8988T (cell line): ENCODE data around the gene RXFP4.

ENCODE experiments used
- DNase-seq: peaks from one replicate; pipeline ENCODE4 v3.0.0; 2011

RXFP4 gene

DNA sequence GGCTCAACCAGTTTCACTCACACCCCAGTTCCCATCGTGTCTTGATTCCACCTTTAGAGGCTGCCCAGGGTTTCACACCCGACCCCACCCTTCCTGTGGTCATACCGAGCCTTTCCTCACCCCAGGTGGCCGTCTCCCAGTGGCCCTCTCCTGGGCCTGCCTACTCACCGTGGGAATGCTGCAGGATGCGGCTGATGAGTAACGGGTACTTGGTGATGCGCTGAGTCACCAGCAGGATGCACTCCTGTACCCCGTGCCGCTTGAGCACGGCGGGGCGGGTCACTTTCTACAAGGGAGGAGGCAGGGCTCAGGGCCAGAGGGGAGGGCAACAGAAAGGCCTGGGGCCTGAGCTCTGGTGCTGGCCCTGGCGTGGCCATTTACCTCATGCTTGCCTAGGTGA, 20.5 kb downstream of the RXFP4 start:
- DNase-seq = peak; percentile 93

DNA sequence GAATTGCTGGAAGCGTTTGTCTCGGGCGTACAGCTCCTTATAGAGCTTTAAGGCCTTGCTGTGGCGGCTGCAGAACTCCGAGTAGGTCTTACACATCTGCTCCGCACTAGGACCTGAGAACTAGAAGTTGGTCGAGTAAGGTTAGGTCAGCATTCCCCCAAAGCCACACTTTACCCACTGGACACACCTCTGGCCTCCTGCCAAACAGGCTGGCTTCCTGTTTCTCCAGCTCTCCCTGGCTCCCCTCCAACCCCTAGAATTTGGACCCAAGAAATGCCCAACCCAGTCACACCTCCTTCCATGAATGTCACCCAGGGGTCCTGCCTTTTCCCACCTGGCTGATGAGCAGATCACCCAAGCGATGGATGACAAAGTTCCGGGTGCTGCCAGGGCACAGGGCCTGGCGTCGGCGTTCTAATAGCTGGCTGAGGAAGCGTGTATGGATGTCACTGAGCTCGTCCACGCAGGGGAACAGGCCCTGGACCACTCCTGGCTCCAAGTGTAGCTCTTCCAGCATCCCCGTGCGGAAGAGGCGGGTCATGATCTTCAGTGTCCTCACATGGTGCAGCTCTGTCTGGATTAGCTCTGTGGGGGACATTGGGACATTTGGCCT, 21.3 kb downstream of the RXFP4 start:
- DNase-seq = no peak

DNA sequence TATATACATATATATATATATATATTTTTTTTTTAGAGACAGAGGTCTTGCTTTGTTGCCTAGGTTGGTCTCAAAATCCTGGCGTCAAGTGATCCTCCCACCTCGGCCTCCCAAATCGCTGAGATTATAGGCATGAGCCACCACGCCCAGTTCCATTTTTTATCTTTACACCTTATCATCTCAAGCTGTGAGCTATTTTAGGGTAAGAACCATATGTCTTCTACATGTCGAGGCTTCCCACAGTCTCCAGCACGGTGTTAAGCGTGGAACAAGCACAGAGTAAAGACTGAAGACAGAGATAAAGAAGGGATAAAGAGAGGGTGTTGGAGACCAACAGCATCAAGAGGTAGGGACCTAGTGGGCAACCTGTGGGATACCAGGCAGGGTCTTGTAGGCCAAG, 22.8 kb downstream of the RXFP4 start:
- no peak for DNase-seq

DNA sequence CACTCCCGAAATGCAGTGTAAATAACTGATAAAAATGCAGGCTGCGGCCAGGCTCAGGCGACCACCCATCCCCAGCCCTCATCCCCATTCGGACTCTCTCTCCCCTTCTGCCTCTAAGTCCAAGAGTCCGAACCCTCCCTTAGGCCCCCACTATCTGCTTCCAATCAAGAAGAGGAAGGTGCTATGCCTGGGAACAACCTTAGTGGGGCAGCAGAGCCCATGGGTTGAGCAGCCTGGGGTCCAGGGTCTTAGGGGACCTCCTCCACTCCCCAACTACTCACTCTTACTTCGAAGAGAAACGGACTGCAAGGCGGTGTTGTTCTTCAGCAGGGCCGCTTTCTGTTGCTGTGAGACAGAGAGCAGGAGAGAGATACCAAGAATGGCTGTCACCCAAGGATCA, 24.7 kb downstream of the RXFP4 start:
- DNase-seq = no peak

DNA sequence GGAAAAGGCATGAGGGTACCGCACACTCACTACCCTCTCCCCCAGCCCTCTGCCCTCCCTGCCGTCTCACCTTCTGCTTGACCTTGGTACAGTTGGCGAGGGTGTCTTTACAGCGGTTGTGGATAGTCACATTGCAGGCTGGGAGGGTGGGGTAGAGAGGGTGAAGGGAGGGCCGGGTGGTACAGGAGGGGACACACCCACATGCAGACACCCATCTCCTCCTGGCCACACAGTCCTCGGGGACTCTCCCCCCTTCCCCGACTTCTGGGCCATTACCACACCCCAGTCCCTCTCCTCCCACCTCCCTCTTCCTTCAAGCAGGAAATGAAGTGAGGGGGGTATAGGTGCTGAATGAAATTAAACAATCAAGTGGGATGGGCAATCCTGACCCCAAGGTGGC, 25.3 kb downstream of the RXFP4 start:
- no peak for DNase-seq

DNA sequence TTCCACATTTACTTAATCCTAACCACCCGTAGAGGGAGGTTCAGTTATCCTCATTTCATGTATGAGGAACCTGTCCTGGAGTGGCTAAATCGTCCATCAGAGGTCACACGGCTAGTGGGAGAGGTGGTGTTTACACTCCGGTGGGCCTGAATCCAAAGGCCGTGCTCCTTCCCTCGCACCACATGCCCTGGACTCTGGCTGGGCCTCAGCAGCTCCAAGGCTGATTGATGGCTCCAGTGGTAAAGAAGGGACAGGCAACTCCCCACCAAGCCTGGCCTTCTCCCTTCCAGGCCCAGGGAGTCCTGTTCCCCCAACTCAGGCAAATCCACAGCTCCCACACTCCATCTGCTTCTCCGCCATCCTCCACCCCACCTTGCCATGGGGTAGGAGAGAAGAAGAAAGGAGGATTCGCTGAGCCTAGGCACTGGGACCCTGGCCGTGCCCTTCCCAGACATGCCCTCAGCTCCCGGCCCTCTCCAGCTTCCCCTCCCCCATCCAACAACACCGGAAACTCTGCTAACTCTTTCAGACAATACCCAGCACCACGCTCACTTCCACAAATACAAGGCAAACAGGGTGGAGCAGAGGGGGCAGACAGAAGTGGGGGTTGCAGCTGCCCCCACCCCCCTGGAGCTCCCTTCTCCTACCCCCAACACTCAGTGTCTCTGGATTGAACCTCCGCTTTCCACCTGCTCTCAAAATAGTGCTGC, 26.1 kb downstream of the RXFP4 start:
- no peak for DNase-seq

DNA sequence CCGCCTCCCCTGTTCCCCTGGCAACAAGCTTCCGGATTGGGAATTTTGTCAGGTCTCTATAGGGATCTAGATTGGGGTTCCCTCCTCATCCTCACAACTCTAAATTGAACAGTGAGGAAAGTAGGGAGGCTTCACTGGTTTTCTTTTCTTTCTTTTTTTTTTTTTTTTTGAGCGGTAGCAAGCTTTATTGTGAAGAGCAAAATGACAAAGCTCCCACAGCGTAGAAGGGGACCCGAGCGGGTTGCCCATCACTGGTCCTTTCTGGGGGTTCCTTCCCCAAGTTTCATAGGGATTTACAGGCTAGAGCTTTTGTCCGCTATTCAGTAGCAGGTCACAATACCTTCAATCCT, 26.6 kb downstream of the RXFP4 start:
- DNase-seq = no peak

DNA sequence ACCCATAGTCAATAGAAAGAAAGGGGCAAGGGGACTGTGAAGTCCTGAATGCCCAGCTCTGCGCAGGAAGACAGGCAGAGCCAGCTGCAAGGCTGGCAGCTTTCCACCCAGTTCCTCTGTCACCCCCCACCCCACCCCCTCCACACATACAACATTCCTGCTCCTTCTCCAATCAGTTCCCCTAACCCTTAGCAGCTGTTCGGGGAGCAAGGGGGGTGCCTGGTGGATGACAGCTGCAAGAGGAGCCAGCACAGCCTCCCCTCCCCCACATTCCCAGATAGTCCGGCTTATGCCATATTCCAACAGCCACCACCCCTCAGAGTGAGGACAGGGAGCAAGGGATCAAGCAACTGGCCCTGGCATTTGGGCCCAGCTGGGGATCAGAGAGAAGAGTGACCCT, 27.2 kb downstream of the RXFP4 start:
- DNase-seq = no peak

DNA sequence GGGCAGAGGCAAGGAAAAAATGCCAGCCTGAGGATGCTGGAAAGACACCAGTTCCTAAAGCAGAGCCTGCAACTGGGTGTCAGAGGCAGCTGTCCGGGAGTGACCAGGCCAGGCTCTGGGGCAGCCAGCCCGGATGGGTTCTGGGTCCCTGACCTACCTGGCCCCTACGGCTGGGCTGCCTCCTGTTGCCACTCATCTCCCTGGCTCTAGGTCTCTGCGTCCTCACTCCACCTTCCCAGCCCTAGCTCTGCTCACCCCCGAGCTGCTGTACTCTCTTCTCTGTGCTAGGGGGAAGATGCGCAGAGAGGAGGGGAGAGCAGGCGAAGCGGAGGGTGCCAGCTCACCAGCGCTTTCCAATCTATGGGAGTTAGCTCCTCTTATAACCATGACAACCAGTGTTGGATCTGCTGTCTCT, 27.9 kb downstream of the RXFP4 start:
- DNase-seq = no peak

DNA sequence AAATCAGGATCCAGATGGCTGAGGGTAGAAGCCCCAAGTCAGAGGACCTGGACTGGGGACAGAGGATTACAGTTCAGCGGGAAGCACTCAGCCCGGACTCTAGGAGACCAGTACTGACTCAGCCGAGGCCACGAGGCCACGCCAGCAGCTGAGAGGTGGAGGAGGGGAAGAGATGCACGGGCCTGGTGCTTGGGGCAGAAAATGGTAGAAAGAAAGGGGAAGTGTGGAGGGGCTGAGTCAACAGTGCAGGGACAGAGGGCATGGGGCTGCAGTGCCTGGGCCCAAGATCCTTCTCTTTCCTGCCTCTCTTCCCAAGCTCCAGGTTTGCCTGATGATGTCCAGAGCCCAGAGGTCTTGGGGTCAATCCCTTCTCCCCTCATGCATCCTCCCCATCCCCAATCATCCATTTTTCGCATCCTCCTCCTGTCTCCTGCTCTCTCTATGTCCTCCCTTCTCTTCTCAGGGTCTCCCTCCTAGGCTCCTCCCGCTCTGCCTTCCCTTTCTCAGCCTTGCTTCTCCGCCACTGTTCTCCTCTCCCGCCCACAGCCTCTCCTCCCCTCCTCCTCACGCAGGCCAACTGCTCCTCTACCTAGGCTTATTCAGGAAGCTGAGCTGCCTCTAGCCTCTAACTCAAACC, 29.2 kb downstream of the RXFP4 start:
- no peak for DNase-seq

DNA sequence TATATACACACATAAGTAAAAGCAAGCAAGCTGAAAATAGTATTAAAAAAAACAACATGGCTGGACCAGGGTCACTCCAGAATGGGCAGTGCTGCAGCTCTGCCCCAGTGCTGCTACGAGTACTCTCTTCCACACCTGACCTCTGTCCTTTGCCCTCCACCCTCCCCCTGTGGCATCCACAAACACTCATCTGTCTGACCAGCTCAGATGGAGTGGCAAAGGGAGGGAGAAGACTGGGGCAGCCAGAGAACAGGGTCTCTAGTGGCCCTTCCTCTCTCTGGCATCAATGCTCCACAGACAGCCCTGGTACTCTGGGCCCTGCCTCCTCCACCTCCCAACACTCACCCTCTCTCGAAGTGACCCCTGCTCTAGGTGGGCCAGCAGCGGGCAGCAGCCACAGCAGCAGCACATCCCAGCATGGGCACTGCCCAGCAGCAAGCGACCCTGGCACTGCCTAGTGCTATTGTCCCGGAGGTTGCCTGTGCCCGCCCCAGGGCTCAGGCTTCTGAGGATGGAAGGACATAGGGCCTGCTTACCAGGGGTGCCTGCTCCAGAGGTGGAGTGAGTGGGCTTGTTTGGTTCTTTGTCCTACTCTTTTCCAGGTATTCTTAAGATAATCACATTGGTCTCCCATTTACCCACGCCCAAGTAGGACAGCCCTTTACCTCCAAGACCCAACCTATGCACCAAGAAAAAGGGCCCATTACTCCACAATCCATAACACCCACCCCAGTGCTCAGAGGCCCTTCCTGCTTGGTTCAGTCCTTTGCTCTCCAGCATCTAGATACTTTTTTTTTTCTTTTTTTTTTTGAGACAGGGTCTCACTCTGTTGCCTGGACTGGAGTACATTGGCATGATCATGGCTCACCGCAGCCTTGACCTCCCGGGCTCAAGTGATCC, 30.7 kb downstream of the RXFP4 start:
- no peak for DNase-seq

DNA sequence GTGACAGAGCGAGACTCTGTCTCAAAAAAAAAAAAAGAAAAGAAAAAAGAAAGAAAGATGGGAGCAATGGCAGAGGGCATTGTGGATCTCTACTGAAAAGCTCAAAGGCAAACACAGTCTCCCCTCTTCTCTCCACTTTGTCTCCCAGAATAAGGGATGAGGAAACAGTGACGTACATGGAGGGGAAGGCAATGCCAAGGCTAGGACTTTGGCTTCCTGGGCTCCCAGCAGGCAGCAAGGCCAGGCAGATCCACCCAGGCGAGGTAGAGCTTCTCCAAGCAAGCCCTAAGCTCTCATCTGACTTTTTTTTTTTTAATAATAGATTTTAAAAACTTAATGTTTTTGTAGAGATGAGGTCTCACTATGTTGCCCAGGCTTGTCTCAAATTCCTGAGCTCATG, 32.3 kb downstream of the RXFP4 start:
- DNase-seq = no peak

DNA sequence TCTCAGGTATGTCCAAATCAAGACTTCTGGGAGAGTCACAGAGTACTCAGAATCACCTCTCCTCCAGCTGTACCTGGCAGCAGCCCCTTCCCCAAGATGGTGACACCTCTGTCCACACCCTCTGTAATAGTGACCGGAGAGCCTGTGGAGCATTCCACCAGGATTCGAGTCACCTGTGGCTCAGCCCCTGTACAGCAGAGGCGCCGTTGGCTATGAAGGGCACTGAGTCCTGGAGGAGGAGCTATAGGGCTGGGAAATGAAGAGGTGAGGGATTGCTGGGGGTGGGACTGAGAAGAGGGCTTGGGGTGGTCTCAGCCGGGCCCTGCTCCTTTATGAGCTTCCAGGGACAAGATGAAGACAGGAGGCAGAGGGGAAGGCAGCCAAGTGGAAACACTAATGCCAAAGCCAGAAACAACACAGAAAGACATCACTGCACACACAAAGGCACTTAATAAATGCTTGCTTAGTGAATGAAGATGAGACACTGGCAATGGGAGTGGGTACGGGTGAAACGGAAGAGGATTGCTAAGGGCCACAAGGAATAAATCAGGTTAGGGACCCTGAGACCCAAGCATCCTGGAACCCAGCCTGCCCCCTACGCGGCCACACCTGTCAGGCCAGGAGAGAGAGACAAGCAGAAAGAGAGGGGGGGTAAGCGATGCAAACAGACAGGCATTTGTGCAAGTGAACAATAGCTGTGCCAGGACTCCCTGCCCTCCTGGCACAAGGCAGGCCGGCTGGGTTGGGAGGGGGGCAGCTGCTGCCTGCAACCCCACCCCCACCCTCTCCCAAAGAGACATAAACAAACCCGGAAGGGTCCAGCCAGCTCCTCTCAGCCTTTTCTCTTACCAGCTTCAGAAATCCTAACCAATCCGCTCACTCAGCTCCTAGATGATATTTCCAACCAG, 33.0 kb downstream of the RXFP4 start:
- no peak for DNase-seq

DNA sequence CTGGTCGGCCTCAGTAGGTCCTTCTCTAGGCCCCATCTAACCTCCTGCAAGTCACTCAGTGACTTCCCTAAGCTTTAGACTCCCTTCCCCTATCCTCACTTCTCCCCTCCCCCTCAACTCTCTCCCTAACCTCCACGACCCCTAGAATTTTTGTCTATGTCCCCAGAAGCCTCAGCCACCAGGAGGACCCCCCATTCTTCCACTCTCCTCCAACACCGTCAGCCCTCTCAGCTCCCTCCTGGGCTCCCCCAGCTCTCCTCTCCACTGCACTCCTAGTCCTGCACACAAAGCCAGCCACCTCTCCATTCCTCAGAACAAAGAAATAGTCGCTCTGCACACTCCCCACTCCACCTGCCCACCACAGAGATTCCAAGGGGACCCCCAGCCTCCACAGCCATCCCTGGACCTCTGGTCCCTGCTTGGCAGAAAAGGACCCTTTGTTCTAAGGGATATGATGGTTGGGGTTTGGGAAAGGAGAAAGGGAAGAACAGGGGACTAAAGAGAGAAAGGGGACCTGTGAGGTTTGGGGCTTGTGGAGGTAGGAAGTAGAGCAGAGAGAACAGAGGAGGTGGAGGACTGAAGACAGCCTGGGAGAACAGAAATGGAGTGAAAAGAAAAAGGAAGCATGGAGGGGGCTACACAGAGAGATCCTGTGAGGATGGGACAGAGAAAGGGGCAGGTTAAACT, 34.1 kb downstream of the RXFP4 start:
- no peak for DNase-seq

DNA sequence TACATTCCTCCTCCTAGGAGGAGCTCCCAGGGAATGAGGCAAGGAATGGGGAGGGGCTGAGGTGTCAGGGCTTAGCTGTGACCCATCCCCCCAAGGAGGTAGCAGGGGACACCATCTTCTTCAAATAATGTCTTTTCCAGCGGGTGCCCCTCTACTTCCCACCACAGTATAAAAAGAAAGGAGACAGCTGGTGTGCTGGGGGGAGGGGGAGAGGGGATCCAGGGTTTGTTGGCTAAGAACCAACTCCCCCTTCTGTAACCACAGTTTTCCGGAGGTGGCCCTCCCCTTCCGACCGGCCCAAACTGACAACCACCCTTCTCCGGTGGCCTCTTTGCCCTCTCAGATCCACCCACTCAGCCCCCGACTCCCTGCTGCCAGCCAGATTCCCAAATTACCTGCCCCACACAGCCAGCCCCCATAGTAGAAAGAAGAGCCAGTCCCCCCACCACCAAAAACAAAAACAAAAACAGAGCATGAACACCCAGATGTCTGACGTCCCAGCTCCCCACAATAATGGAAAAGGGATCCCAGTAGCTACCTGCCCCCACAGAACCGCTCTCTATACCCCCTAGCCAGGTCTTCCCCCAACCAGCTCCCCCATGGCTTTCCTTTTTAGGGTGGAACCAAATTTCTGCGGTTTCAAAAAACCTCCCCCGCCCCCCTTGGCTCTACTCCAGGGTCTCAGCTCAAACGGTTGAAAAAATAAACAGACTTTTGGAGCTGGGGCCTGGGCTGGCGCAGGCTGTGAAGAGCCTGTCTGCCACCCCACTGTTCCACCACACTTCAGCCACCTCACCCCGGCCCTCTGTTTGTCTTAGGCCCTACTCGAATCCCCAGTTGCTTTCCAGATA, 34.8 kb downstream of the RXFP4 start:
- DNase-seq = no peak

DNA sequence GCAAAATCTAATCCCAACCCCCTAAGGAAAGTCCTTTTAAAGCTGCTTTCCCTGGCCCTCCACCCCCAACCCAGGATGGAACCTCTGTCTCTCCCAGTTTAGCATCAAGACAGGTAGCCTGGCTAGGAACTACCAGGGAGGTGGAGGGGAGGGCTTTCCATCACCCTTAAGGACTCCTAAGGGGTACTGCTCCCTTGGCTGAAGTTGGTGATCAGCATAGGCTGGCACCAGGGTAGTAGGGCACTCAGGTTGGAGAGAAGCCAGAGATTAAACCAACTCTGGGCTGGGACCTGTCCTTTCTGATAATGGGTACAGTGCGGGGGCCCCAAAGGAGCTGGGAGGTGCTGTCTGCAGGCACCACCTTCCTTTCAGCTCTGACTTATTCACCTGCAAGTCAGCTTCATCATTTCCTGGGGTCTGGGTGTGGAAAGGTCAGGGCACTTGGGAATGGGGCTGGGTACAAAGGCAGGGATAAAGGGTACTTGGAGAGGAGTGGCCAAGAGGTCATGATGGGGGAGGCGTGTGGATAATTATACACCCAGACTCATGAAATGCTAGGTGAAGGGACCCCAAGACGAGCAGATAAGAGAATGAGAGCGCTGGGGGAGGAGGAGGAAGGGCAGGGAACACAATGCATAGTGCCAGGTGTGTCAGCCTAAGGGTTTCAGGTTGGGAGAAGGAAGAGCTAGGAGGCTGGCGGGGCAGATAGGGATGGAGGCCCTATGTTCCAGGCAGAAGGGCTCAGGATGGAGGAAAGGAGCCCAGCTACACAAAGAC, 35.7 kb downstream of the RXFP4 start:
- no peak for DNase-seq

DNA sequence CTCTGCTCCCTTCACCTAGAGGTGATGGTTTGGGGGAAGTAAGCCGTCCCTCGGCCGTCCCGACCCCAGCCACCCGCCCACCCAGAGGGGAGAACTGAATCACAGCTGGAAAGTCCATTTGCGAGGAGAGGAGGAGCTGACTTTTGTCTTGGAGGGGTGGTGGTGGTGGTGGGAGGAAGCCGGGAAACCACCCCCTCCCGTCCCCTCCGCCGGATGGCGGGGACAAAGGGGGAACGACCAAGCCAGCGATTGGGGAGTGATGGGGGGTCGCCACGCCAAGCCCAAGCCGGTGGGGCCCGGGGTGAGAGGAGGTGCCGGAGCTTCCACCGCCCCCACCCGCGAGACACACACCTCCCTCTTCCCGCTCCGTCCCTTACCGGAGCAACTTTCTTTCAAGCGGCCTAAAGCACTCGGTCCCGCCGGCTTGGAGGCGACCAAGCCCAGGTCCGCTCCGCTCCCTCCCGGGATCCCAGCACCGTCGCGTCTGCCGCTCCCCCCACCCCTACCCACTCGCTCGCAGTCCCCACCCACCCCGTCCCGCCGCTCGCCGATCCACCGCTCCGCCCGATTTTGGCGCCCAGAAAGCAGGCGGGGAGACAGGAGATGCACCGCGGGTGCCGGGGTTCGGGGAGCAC, 36.4 kb downstream of the RXFP4 start:
- no peak for DNase-seq

DNA sequence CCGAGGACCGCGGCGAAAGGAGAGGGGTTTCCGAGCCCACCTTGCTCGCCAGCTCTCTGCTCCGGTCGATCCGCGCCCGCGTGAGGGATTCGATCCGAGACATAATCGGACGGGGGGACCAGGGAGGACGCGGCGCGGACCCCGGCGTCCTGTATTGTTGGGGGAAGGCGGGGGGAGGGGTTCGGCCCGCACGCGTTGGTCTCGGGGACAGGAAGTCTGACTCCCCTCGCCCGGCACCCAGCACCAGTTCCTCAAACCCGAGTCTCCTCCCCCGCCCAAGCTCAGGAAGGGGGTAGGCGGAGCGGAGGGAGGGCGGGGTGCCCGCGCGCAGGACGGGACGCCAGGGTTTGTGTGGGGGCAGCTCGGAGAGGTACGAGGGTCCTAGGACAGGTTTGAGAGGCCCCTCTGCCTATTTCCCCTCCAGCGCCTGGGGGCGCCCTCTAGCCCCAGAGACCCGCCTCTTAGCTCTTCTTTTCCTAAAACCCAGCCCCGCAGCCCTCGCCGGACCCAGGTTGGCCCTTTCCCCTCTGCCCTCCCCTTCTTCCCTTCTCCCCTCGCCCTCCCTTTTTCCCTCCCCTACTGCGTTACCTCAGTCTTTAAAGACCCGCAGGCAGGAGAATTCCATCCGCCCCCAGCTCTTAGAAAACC, 37.0 kb downstream of the RXFP4 start, which contains the start of gene ARHGEF2:
TSS of gene ARHGEF2 (minus strand) at position 223 of the 648 bp plus-strand sequence. CDS start at position 103, 120 bp downstream.
- peak; percentile 88 for DNase-seq

DNA sequence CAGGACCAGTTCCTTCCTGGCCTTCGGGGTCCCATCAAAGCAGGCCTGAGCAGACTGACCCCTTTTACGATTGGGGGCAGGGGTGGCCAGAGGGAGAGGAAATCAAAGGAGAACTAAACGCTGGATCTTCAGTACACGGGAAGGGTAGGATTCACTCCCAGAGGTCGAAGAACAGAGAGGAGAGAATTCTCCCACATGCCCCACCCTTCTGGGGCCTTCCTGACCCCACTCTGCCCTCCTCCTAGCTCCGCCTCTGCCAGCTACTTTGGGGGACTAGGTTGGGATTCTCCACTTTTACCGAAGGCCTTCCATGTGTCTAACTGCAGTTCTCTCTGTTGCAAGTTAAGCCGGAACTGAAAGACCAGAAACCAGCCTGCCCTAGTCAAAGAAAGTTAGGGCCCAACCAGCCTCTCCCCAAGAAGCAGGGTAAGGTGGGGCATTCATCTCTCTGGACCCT, 37.6 kb downstream of the RXFP4 start:
- DNase-seq = no peak
